LNCAP (cell line): Measurements from ENCODE around the gene MGST1.

Experiments used
- TF ChIP-seq, protein P1 (sequence below): fragments of 450-650 bp; IDR thresholded peaks from 2 replicates; pipeline ENCODE4 v1.5.1; 2017; ENCODE audit warnings: mild to moderate bottlenecking

Gene MGST1

DNA sequence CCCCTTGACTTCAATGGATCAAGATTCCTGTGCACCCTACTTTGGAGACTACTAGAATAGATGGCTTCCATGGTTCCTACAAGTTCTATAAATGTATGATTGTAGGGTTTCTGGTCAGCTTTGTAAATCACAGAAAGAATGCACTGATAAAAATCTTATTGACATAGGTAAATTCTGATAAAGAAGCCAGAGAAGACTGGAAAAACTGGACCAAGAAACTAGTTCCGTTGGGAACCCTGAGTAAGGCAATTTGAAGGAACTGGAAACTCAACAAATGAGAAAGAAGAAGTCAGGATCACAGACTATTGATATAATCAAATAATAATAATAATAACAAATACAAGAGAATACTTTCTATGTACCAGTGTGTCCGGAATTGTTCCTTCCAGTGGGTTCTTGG is 15.4 kb upstream of the MGST1 start:
- TF ChIP-seq, protein P1, sequence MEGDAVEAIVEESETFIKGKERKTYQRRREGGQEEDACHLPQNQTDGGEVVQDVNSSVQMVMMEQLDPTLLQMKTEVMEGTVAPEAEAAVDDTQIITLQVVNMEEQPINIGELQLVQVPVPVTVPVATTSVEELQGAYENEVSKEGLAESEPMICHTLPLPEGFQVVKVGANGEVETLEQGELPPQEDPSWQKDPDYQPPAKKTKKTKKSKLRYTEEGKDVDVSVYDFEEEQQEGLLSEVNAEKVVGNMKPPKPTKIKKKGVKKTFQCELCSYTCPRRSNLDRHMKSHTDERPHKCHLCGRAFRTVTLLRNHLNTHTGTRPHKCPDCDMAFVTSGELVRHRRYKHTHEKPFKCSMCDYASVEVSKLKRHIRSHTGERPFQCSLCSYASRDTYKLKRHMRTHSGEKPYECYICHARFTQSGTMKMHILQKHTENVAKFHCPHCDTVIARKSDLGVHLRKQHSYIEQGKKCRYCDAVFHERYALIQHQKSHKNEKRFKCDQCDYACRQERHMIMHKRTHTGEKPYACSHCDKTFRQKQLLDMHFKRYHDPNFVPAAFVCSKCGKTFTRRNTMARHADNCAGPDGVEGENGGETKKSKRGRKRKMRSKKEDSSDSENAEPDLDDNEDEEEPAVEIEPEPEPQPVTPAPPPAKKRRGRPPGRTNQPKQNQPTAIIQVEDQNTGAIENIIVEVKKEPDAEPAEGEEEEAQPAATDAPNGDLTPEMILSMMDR, result no peak

DNA sequence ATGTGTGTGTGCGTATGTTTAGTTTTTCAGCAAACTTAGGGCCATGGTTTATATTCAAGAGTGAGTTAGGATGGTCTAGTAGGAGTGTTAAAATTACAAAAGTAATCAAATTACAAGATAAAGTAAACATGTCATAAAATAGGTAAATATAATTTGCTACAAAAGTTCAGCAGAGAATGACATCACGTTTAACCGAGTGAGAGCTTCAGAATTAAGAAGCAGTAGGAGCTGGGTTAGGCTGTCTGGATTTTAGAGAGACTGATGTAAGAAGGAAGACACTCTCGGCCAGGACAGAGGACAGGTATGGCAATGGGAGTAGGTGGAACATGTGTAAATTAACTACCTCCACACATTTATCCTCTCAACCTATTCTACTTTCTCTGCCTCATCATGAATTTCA is 11.6 kb upstream of the MGST1 start:
- TF ChIP-seq, protein P1, result no peak

DNA sequence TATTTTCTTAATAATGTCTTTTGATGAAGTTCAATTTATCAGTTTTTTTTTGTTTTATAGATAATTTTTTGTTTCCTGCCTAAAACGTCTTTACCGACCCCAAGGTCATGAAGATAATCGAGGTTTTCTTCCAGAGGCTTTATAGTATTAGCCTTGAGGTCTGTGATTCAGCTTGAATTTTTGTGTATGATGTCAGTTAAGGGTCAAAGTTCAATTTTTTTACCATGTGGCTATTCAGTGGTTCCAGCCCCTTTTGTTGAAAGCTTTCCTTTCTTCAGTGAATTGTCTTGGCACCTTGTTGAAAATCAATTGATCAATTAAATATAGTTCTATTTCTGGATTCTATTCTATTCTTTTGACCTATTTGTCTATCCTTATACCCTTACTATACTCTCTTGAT is 3.2 kb upstream of the MGST1 start:
- TF ChIP-seq, protein P1, result no peak

DNA sequence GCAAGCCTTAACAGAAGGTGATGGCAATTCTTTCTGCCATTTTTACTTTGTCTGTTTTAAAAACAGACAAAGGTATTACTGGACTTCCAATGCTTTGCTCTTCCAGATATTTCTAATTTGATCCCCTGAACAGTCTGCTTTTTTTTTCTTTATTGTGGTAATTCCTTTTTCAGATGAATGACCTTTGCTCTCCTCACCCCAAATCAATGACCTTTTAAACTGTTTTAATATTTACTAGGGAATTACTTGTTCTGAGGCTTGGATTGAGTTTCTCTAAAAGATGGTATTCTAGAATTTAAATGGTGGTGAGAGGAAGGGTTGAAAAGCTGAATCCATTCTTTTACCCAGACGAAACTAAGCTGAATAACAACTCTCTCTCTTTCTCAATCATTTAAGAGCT is 2.3 kb upstream of the MGST1 start:
- TF ChIP-seq, protein P1, result no peak

DNA sequence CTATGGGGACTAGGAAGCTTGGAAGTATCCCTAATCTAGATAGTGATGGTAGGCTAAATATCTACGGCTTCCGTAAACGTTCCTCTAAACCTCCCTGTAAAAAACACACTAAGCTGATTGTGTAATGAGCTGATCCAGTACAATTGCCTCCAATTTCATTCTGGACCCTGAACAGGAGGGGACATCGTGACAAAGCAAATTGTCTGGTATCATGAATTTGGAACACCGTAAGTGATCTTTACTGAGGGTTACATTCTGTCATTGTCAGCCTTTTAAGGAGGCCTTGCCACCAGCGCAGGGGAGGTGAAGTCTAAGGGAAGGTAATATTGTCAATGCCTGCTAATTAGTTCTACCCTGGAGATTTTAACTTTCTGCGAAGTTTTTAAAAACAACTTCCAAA is 487 bp upstream of the MGST1 start:
- TF ChIP-seq, protein P1, result no peak

DNA sequence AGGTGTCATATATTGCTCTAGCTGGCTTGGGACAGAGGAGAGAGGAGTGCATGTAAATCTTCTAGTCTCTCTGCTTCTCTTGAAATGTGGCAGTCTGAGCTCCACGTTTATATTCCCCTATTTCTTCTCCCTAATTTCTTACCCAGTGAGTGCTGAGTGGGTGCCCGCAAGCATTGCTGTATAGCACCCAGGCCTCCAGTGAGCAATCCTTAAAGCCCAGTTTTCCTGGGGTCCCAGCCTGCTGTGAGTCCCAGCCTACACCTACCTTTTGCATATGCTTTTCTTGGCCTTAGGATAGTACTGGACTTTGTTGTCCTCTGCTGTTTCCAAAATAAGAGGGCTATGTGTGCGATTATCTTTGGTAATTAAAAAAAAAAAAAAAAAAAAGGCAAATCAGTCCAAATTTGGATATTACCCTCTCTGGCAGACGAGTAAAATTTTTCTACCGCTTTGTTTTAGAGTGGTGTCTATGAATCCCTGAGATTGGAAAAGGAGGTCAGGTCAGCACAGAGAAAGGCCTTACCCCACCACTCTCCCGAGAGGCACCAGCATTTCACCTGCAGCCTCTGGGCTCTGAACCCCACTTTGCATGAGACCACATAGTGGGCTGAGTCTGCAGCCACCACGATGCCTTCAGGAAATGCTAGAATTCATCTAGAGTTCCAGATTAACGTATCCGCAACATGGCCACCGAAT is 1.1 kb downstream of the MGST1 start:
- TF ChIP-seq, protein P1, result no peak

DNA sequence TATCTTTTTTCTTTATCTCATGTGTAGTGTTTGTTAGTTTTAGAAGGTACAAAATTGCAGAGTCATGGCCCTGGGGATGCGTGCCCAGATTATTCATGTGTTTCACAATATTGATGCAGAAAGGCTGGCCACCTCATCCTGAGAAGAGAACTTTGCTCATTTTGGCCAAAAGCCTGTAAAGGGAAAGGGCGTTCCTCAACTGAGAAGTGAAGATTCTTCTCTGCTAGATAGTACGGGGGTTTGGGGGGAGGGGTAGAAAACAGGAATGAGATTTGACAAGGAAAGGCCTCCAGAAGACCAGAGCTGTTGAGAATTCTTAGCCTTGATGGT is 1.7 kb downstream of the MGST1 start:
- TF ChIP-seq, protein P1, result no peak

DNA sequence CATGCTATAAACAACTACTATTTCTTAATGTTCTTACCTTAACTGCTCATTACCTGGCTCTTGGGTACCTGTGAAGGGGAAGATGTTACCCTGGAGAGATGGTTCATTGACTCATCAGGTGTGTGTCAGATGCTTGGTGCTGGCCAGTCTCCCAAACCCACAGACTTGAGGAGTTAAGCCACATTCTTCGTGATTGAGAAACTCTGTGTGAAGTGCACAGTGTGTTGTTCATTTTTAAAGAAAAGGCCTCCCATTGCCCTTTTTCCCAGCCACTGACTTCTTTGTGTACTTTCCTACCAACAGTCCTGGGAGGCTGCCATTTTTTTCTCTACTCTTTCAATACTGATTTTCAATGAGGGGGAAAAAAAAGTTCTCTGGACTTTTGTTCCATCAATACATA is 3.2 kb downstream of the MGST1 start:
- TF ChIP-seq, protein P1, result no peak
